Stimulated activated CD4-positive, alpha-beta T cell treated with anti-CD3 and anti-CD28 coated beads, Interleukin-1b, Interleukin-23, amount 100 ng/mL, for 24 hours (primary cell): ENCODE results near the gene RNF169.

Source experiments
- DNase-seq, 4 experiments: peaks; one replicate each; pipeline ENCODE4 v3.0.0-alpha.2; 2020; ENCODE audit warnings: low read depth in 4 of 4, low spot score in 1 of 4

RNF169 gene

DNA sequence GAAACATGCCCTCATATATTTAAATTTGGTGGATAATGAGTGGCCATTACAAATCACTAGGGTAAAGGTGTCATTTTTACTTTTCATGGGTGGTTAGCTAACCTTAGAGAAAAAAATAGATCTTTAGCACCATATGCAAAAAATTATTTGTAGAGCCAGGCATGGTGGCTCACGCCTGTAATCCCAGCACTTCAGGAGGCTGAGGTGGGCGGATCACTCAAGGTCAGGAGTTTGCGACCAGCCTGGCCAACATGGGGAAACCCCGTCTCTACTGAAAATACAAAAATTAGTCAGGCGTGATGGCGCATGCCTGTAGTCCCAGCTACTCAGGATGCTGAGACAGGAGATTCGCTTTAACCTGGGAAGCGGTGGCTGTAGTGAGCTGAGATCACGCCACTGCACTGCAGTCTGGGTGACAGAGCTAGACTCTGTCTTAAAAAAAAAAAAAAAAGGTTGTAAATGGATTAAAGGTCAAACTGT is 19.6 kb downstream of the RNF169 start:
- peak in 1 of 4 experiments; percentile 16 for DNase-seq

DNA sequence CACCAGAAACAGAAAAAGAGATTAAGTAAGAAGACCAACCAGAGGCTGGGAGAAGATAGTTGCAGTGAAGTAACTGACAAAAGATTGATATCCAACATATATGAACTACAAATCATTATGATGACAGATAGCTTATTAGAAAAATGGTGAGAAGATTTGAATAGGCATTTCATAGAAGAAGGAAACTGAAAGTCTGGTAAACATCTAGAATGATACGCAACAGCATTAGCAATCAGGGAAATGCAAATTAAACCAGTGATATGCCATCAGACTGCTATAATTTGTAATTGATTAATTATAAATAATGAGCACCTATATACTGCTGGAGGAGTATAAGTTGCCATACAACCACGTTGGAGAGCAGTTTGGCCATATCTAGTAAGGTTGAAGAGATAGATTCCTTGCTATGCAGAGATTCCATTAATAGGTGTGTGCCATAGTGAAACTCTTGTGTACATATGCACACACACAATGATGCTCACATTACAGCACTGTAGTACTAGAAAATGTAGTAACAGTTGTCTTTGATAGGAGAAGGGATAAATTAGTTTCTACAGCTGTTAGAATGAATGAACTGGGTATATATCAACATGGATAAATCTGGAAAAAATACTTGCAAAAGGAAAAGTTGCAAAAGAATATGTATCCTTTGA is 20.5 kb downstream of the RNF169 start:
- no peak for DNase-seq

DNA sequence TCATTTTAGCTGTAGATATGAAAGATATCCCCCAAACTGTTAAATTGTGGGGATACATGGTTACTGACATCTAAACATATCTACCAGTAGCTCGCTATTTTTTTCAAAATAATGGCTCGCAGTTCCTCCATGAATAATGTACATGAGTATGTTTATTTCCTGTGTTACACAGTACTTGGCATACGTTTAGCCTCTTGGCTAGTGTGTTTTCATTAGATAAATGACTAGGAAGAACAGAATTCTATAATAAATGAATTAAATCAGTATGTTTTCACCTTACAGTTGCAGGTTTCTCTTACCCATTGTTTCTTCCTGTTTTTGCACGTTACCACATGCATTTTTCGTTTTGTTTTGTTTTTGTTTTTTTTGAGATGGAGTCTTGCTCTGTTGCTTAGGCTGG is 21.8 kb downstream of the RNF169 start:
- DNase-seq, result no peak

DNA sequence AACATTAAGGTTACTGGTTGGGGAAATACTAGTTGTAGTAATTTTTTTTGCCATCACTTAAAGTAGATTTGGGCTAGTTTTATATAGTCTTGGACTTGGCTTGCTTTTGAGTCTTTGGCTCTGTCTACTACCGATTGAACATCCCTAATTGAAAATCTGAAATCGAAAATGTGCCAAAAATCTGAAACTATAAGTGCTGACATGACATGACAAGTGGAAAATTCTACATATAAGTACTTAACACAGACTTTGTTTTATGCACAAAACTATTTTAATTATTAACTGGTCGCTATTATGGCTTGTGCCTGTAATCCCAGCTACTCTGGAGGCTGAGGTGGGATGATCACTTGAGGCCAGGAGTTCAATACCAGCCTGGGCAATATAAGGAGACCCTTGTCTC is 22.5 kb downstream of the RNF169 start:
- DNase-seq, result no peak

DNA sequence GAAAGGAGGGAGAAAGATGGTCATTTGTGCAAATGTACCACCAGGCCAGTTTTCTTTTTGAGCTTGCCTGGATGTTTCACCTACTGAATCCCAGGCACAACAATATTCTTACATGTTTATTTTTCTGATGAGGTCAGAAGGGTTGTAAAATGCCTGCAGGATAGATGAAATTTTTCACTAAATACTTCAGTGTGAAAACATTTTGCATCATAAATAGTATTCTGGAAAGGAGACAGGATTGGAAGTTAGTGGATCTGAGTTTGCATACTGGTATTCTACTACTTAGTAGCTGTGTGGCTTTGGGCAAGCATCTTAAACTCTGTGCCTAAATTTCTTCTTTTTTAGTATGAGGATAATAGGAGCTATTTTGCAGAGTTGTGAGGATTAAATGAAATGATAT is 24.8 kb downstream of the RNF169 start:
- DNase-seq, result no peak

DNA sequence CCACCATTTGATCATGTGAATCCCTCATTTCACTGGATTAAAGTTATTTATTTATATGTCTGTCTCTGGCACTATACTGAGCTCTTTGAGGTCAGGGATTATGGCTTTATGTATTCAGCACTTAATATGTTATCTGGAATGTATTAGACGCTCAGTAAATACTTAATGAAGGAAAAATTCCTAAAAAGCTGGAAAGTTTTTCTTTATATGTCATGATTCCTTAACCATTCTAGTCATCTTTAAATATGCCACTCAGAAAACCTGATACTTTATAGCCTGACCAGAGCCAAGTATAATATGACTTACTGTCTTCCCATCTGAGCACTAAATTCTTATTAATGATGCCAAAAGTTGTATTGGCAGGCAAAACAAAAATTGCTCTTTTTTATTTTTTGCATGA is 27.1 kb downstream of the RNF169 start:
- DNase-seq, result no peak

DNA sequence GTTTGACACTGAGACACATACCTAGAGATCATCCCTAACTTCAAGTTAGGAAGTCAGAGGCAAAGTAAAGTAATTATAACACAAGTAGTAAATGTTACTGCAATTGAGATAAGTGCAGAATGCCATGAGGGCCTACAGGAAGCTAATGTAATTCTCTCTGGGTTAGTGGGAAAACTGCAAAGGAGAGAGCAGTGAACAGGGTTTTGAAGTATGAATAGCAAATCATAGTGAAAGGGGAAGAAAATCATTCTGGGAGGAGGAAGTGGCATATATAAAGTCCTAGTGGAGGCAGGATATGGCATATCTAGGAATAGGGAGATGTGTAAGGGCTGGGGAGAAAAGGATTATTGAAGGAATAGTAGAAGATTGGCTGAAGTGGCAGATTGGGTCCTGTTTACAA is 27.9 kb downstream of the RNF169 start:
- no peak for DNase-seq

DNA sequence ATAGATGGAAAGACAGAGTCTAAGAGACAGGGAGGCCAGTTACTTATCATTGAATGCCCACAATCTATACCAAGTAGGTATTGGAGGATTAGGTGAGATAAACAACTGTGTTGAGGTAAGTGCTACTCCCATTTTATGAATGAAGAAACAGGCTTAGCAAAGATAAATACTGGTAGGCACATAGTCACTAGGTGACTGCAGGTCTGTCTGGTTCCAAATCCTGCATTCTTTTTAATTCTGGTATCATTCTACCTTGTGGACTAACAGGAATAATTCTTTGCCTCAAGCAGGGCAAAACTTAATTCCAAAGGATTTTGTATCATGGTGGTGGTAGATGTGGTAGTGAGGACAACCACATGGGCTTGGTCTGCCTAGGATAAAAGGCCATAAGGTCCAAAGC is 28.4 kb downstream of the RNF169 start:
- no peak for DNase-seq

DNA sequence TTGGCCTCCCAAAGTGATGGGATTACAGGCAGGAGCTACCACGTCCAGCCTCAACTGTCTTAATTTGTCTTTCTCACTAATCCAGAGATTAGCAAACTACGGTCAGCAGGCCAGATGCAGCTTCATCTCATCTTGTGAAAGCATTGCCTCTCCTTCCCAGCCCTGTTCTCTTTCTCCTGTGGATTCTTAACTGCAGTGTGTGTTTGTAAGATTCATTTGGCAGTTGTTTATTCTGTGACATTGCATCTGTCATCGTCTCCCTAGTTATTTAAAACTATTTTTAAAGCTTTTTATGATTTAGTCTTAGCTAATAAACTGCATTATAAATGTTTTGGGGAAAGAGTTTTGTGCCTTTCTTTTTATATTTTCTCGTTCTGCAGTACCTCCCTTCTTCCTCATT is 29.2 kb downstream of the RNF169 start:
- no peak for DNase-seq

DNA sequence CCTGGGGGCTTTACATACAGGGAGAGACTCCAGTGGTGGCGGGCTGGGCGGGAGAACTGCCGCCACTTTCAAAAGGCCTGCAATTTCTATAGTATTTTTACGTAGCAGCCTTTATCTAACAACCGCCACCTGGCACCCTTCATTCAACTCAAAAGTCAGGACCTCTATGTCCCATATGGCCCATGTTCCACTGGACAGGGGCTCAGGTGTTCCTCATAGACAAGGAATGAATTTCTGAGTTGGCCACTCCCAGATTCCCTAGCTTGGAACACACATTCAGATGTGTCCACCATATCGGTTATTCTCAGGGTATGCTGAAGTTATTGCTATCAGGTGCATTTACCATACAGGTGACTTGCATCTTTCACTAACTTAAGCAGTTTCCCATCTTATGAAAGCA is 29.9 kb downstream of the RNF169 start:
- no peak for DNase-seq

DNA sequence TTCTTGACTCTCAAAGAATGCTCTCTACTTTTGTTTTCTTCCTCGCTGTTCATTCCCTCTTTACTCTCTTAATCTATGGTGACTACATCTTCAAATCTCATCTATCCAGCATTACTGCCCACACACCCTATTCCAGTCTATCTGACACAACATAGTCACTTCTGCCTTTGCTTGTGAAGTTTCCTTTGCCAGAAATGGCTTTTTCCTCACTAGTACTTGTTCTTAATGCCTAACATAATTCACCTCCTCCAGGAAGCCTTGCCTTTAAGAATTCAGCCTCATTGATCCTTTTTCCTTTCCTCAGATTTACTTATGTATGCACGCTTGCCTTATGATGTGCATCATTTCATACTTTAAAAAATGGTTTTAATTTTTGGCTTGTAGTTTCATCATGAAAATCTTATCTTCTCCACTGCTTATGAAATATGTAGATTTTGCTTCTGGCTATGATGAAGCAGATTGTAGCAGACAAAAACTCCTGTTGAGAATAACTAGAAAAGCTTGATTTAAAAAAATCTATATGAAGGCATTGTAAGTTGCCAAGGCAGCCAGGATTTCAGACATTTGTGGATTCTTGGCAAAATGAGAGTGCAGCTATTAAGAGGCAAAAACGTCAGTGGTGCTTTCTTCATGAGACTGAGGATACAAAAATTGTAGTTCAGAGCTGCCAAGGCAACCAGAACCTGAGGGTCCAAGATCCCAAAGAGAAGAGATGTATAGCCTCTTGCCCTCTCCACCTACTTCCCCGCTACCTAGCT is 31.8 kb downstream of the RNF169 start:
- no peak for DNase-seq

DNA sequence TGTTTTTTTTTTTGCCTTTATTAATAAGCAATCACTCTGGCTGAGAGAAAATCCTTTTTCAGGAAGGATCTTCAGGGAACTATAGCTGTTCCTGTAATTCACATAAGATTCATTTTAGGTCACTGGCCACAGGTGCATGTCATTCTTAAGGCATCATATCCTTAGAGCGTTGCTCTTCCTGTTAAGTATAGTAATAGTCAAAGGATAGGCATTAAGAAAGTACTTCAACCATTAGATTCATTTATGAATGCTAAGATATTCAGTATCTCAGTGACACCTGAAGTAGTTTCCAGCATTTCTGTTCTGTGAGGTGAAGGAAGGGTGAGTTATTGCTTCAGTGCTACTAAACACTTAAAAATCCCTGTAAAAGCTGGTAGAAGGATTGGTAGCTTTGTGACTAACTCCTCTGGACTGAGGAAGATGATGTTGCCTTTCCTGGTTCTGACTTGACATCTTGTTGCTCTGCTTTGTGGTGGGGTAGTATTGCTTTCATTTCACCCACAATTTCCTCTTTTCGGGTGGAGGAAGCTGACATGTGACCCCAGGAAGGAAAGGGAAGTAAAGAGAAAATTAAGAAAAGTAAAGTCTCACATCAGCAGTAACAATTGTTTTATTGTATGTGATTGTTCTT is 34.7 kb downstream of the RNF169 start:
- no peak for DNase-seq

DNA sequence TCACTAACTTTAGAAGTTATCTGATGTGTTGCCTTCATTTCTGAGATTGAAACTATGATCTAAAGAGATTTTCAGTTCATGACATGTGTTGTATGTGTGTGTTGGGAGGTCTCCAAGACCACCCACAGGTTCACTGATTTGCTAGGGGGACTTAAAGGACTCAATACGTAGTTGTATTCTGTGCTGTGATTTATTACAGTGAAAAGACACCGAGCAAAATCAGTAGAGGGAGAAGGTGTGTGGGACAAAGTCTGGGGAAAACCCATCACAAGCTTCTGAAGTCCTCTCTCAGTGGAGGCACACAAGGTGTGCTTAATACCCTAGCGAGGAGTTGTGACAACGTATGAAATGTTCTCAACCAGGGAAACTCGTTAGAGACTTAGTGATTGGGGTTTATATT is 35.6 kb downstream of the RNF169 start:
- no peak for DNase-seq

DNA sequence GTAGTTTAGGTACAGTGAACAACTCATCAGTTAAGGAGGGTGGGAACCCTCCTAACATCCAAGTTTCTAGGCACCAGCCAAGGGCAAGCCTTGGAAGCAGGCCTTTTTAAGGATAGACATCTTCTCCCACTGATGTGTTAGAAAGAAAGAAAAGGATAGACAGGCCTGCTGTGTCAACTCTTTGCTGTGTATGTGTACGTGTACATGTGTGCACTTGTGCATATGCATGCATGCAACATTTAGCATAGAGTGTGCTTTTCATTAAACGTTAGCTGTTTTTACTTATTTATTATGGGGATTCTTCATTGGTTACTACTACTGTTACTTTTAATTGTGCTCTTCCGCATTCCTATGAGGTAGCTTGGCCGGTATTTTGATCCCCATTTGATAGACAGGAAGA is 36.1 kb downstream of the RNF169 start:
- DNase-seq, result no peak

DNA sequence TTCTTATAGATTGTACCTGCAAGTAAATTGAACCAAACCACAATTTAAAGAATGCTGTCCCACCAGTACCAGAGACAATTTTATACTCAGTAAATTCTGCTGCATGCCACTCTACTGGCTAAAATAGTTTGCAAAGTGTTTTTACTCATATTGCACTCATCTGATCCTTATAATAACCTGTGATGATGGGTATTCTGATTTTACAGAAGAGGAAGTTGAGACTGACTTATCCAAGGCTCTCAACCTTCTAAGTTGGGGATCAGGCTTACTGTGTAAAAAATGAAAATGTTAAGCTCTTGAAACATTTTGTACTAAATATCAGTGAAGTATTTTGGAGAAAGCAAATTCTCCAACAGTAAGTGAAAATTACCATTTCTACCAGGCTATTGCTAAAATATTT is 37.9 kb downstream of the RNF169 start:
- no peak for DNase-seq

DNA sequence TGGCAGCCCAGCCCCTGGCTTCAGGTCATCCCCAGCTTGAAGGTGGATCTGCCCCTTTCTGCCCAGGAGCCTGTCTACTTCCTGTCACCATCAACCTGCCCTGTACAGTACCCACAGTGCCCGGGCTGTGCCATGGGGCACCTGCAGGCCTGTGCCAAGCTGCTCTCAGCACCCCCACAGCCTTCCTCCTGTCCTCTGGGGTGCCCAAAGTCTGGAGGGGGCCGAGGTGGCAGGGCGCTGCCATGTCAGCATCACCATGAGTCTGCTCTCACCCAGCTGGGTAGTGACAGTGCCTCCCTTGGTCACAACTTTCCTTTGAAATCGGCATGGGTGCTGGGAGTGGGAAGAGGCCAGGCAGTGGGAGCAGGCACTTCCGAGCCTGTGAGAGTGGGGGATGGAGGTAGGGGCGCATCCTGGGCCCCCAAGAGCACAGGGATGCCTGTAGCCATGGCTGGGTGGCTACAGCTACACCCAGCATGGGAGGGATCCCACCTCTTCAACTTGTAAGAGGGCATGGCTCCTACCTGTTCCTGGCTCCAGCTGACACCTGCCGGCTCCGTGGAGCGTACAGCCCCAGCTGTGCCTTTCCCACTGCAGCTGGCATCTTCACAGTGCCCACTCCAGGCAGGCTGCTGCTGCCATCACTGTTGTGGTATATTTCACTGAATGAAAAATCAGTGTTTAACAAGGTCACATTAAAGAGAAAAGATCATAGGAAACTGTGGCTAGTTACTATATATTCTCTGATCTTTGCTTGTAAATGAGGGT is 42.9 kb downstream of the RNF169 start:
- DNase-seq, result no peak

DNA sequence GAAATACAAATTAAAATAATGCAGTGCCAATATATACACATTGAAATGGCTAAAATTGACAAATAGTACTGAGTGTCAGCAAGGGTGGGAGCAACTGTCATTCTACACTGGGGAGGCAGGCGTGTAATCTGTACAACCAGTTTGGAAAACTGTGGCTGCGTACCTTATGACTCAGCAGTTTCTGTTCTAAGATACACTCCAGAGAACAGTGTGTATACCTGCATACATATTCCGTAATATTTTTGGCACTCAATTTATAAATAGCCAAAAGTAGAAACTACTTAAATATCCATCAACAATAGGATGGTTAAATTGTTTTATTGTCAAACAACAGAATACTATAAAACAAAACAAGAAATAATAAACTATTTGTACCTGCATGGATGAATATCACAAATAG is 57.6 kb downstream of the RNF169 start:
- no peak for DNase-seq

DNA sequence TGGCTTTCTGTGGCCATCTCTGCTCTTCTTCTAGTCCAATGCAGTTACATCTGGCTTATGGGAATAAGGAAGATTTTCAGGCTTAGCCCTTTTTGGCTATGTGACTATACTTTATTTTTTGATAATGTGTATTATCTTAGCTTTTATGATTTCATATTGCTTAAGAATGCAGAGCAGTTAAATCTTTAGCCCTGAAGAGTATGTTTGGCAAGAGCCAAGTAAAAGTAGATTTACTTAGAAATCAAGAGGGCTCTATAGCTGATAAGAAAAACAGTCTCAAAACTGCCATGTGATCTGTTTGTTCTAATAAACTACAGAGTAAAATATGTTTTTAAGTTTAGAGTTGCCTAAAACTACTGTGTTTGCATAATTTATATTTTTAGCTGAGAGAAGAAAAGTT is 61.2 kb downstream of the RNF169 start:
- no peak for DNase-seq

DNA sequence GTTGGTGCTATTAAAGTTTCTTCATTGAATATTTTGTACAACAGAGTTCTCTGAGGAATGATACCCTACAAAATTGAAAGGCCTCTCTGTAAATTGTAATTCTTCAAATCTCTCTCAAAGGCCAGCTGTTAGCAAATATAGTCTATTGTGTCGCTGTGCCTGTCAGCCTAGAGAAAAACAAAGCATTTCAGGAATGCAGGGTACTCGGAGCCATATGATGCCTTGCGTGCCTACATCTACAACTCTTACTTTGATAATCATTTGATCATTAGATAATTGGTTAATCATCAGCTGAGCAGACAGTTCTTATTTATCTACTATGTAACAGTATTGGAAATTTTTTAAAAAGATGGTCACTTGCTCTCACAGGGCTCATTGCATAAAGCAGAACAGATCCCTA is 67.3 kb downstream of the RNF169 start:
- no peak for DNase-seq

DNA sequence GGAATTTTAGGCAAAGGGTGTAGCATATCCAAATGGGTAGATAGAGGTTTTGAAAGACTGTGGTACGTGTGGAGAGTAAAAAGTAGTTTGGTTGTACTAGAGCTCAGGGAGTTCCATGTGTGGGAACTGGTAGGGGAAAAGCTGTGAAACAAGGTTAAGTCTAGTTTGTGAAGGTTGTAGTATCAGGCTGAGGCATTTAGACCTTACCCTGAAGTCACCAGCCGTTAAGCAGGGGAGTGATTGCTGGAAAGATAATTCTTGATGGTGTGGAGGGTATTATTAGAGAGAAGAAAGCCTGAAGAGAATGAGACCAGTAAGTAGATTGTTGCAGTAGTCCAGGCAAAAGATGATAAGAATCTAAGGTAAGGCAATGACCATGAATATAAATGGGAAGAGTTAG is 68.0 kb downstream of the RNF169 start:
- no peak for DNase-seq

DNA sequence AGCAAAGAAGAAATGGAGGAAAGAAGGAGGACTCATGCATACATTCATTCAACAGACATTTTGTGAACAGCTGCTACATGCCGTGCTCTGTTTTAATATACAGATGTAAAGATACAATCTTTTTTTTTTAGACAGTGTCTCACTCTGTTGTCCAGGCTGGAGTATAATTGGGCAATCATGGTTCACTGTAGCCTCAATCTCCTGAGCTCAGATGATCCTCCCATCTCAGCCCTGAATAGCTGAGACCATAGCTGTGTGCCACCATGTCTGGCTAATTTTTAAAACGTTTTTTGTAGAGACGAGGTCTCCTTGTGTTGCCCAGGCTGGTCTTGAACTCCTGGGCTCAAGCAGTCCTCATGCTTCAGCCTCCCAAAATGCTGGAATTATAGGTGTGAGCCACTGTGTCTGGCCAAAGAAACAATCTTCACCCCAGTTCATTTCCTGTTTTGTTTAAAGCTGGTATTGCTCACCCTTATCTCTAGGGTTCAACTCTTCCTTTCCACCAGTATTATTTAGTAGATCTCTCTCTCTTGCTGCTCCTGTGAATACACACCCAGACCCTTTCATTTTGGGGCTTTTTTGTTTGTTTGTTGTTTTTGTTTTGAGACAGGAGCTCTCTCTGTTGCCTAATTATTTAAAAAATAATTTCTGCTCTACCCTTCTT is 69.8 kb downstream of the RNF169 start:
- DNase-seq, result no peak
